CD14-positive monocyte (primary cell): ENCODE data around the gene NDFIP1. TPM values are rescaled to one million over a fixed set of nuclear protein-coding genes. Genes with fewer than 3 reads are reported as not detected.

Experiments used
- DNase-seq, 3 donors: peaks; one replicate each; pipeline ENCODE4 v3.0.0-alpha.2; 2011 to 2022
- H2AFZ ChIP-seq: 2 replicates; pipeline ENCODE4 v1.6.0; 2012; ENCODE audit warnings: mild to moderate bottlenecking, low read depth, low read length, inconsistent platforms; ENCODE audit not compliant: insufficient read depth, poor library complexity, severe bottlenecking
- H3K27ac ChIP-seq, 2 donors: 1 replicate in 1 of 2; 2 replicates in 1 of 2; pipeline ENCODE4 v1.5.1; 2012 to 2013; ENCODE audit warnings: low read length in 2 of 2, control low read depth in 1 of 2, inconsistent platforms in 1 of 2, low read depth in 1 of 2, mild to moderate bottlenecking in 1 of 2
- H3K27me3 ChIP-seq, 2 donors: one replicate each; pipeline versions ENCODE4 v1.6.0 to v1.6.1; 2011 to 2013; ENCODE audit warnings: low read length in 2 of 2; ENCODE audit not compliant: control insufficient read depth in 2 of 2, insufficient read depth in 2 of 2
- H3K36me3 ChIP-seq, 2 donors: replicated peaks in 1 of 2; 1 replicate in 1 of 2; 2 replicates in 1 of 2; pipeline versions ENCODE4 v1.5.1 to v1.6.1; 2012 to 2013; ENCODE audit warnings: low read length in 2 of 2, control low read depth in 1 of 2, inconsistent platforms in 1 of 2, mild to moderate bottlenecking in 1 of 2; ENCODE audit not compliant: insufficient read depth in 2 of 2, control insufficient read depth in 1 of 2
- H3K4me1 ChIP-seq, 2 donors: 1 replicate in 1 of 2; 2 replicates in 1 of 2; pipeline versions ENCODE4 v1.5.1 to v1.6.1; 2012 to 2013; ENCODE audit warnings: low read length in 2 of 2, control low read depth in 1 of 2, inconsistent platforms in 1 of 2, mild to moderate bottlenecking in 1 of 2, moderate library complexity in 1 of 2; ENCODE audit not compliant: insufficient read depth in 2 of 2, control insufficient read depth in 1 of 2
- H3K4me2 ChIP-seq: replicated peaks from 2 replicates; pipeline ENCODE3; 2012; ENCODE audit warnings: low read length, moderate library complexity, mild to moderate bottlenecking; ENCODE audit not compliant: poor library complexity, severe bottlenecking; ENCODE audit errors: extremely low read depth
- H3K4me3 ChIP-seq, 3 experiments: fragments of 200-600 bp in 1 of 3; sonication (generic) in 1 of 3; replicated peaks in 1 of 3; 1 replicate in 2 of 3; 2 replicates in 1 of 3; pipeline ENCODE4 v1.5.1; 2011 to 2013; ENCODE audit warnings: low read length in 3 of 3, mild to moderate bottlenecking in 3 of 3, control low read depth in 2 of 3, low read depth in 2 of 3, inconsistent platforms in 1 of 3, moderate library complexity in 1 of 3
- H3K79me2 ChIP-seq: 2 replicates; pipeline ENCODE4 v1.6.0; 2012; ENCODE audit warnings: mild to moderate bottlenecking, control low read depth, inconsistent platforms, low read length, moderate library complexity; ENCODE audit not compliant: insufficient read depth
- H3K9ac ChIP-seq: 2 replicates; pipeline ENCODE4 v1.6.0; 2017; ENCODE audit warnings: low read length, mild to moderate bottlenecking; ENCODE audit not compliant: insufficient read depth, poor library complexity, severe bottlenecking
- H3K9me3 ChIP-seq, 2 donors: replicated peaks in 1 of 2; 1 replicate in 1 of 2; 2 replicates in 1 of 2; pipeline versions ENCODE4 v1.5.1 to v1.6.1; 2012 to 2013; ENCODE audit warnings: low read length in 2 of 2, control low read depth in 1 of 2; ENCODE audit not compliant: control insufficient read depth in 1 of 2, insufficient read depth in 1 of 2
- H4K20me1 ChIP-seq: 2 replicates; pipeline ENCODE4 v1.6.0; 2012; ENCODE audit warnings: mild to moderate bottlenecking, low read length, control low read depth, moderate library complexity; ENCODE audit not compliant: insufficient read depth
- H3K27ac Mint-ChIP-seq, 7 donors: one replicate each; pipeline ENCODE4 v1.8.0; 2020; ENCODE audit warnings: mild to moderate bottlenecking in 7 of 7, mixed read lengths in 7 of 7, moderate library complexity in 6 of 7, inconsistent platforms in 2 of 7
- H3K27me3 Mint-ChIP-seq, 3 donors: one replicate each; pipeline ENCODE4 v1.8.0; 2021 to 2022; ENCODE audit warnings: low read depth in 3 of 3, mild to moderate bottlenecking in 3 of 3, mixed read lengths in 3 of 3, moderate library complexity in 3 of 3, inconsistent platforms in 1 of 3
- H3K36me3 Mint-ChIP-seq, 2 donors: one replicate each; pipeline ENCODE4 v1.8.0; 2020; ENCODE audit warnings: mixed read lengths in 2 of 2, inconsistent platforms in 1 of 2, mild to moderate bottlenecking in 1 of 2
- H3K4me1 Mint-ChIP-seq: one replicate; pipeline ENCODE4 v1.8.0; 2020; ENCODE audit warnings: mild to moderate bottlenecking, mixed read lengths
- H3K4me3 Mint-ChIP-seq, 2 donors: one replicate each; pipeline ENCODE4 v1.8.0; 2020; ENCODE audit warnings: mild to moderate bottlenecking in 2 of 2, mixed read lengths in 2 of 2, moderate library complexity in 1 of 2
- H3K9me3 Mint-ChIP-seq, 7 donors: one replicate each; pipeline ENCODE4 v1.8.0; 2020 to 2022; ENCODE audit warnings: mixed read lengths in 7 of 7, mild to moderate bottlenecking in 6 of 7, moderate library complexity in 6 of 7, inconsistent platforms in 2 of 7
- CTCF ChIP-seq: fragments of 200-600 bp; IDR thresholded peaks from one replicate; pipeline ENCODE4 v1.8.0; 2022; ENCODE audit warnings: antibody characterized with exemption, mild to moderate bottlenecking
- WGBS: methylation state at CpG from one replicate; pipeline ENCODE4 v1.1.5; 2013; ENCODE audit warnings: missing lambda C conversion rate; ENCODE audit not compliant: insufficient coverage; 5-methylcytosine and 5-hydroxymethylcytosine counted together
- intact Hi-C, 2 donors: fragments of 100-400 bp; cut with micrococcal nuclease; formaldehyde crosslinking; loops; one replicate each; pipeline versions ENCODE4 v1.15.0 to v1.15.1; 2023
- polyA plus RNA-seq, 3 donors: library from polyadenylated mRNA; depleted of rRNA in 1 of 3; unstranded in 2 of 3; stranded (reverse) in 1 of 3; fragments of 300-500 nt in 2 of 3; fragments of >200 nt in 1 of 3; fragmentation: Illumina TruSeq in 2 of 3; gene quantifications; 1 replicate in 2 of 3; 2 replicates in 1 of 3; pipeline ENCODE4 v1.2.3, GENCODE V29; 2012 to 2021

Gene NDFIP1
- polyA plus RNA-seq, 3 donors: 18.4 to 44.4 (median 44.0) TPM

- Histone ChIP-seq H3K4me1 (peaks cover 16 to 28% of the 10 kb centered on the region in 2 donors), H3K9ac (peak overlapping the region; percentile 93), H3K4me3 (peak overlapping the region; percentile 90 to 98 (median 96)), H2AFZ (peak overlapping the region; percentile 92), H3K27me3 (no peaks in the 10 kb centered on the region), H3K9me3 (no peaks in the 10 kb centered on the region), H3K36me3 (peaks cover 0 to 3% of the 10 kb centered on the region in 2 donors), H3K27ac (peak overlapping the region; percentile 79 to 86), H4K20me1 (peaks cover 50% of the 10 kb centered on the region), H3K79me2 (peaks cover 57% of the 10 kb centered on the region), H3K4me2 (peak overlapping the region; percentile 88)
- Mint-ChIP-seq H3K9me3 (peaks cover 0 to 2% (median 0%) of the 10 kb centered on the region in 7 donors), H3K4me3 (peak overlapping the region; percentile 93 to 100), H3K36me3 (no peaks in the 10 kb centered on the region), H3K4me1 (peaks cover 36% of the 10 kb centered on the region), H3K27me3 (peaks cover 0 to 3% (median 1%) of the 10 kb centered on the region in 3 donors), H3K27ac (peak overlapping the region; percentile 85 to 94 (median 88))
- 0% methylated on average over 12 of the region's 21 CpGs for WGBS
- no peak for DNase-seq
- intact Hi-C loops: loop anchor here in 1 of 2 donors (5.0 kb wide), 1 partner anchor 92 kb away; no protein-coding TSS in a partner anchor
- no peak for TF ChIP-seq CTCF
These were observed 909 bp downstream of the NDFIP1 start for GRCh38 chr5:142109331-142110045.

- Mint-ChIP-seq H3K9me3 (peaks cover 0 to 2% (median 0%) of the 10 kb centered on the region in 7 donors), H3K36me3 (no peaks in the 10 kb centered on the region), H3K27me3 (peaks cover 0 to 2% (median 0%) of the 10 kb centered on the region in 3 donors), H3K4me3 (peak overlapping the region; percentile 93 to 100), H3K27ac (peak overlapping the region; percentile 85 to 94 (median 88)), H3K4me1 (peaks cover 36% of the 10 kb centered on the region)
- peaks cover 0 to 3% of the 10 kb centered on the region in 2 donors for H3K36me3 ChIP-seq
- H2AFZ ChIP-seq: peak overlapping the region; percentile 92
- H3K27me3 ChIP-seq: no peaks in the 10 kb centered on the region
- H3K9ac ChIP-seq: peak overlapping the region; percentile 93
- peak overlapping the region; percentile 90 to 98 (median 96) for H3K4me3 ChIP-seq
- H3K27ac ChIP-seq: peak overlapping the region in 1 of 2 donors; percentile 86
- H3K4me1 ChIP-seq: peaks cover 16 to 28% of the 10 kb centered on the region in 2 donors
- peak; percentile 39 to 65 (median 57) for DNase-seq
- TF ChIP-seq CTCF: no peak
- peaks cover 63% of the 10 kb centered on the region for H3K79me2 ChIP-seq
- peaks cover 56% of the 10 kb centered on the region for H4K20me1 ChIP-seq
- H3K9me3 ChIP-seq: no peaks in the 10 kb centered on the region
- 0% methylated on average over 6 of the region's 9 CpGs for WGBS
- intact Hi-C loops: no loop called here
- H3K4me2 ChIP-seq: peak overlapping the region; percentile 88
These were observed 1.5 kb downstream of the NDFIP1 start for GRCh38 chr5:142110046-142110531.
